CD1c-positive myeloid dendritic cell (primary cell): Measurements from ENCODE around the gene RAD51AP2.
A peak's percentile ranks its signal among the peaks of the same experiment; 100 is the strongest.

Experiments
- DNase-seq: peaks from one replicate; pipeline ENCODE4 v3.0.0-alpha.2; 2016; ENCODE audit errors: extremely low spot score

RAD51AP2 gene

DNA sequence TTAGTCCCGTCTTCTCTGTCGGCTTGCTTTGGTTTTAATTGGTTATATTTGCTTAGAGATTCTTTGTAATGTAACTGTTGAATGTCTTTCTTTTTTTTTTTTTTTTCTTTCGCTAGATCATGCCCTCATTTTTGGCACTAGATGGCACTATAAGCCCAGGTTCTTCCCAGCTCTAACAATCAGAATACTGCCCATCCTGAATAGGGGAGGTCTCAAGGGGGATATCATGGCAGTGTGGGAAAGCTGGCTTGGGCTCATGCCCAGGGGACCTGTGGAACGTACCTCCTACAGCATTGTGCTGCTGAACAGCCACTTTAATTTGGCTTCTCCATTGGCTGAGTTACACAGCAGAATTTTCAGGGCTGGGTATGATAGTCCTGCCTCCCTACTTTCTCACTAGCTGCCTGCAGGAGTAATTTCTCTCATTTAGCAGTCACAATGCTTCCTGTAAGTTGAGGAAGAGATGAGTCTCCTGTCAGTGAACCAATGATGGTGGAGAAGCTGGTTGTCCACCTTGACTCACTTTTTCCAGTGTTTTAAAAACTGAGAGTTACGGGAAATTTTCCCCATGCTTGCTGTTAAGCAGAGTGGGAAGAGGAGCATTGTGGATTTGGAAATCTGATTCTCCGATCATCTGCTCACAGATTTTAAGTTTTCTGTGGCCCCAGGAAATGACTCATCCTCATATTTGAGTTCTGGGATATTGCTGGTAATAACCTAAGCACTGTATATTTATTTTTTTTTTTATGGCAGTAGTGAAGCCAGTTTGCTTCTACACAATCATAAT lies 47.2 kb downstream of the RAD51AP2 start:
- peak; percentile 3 for DNase-seq

DNA sequence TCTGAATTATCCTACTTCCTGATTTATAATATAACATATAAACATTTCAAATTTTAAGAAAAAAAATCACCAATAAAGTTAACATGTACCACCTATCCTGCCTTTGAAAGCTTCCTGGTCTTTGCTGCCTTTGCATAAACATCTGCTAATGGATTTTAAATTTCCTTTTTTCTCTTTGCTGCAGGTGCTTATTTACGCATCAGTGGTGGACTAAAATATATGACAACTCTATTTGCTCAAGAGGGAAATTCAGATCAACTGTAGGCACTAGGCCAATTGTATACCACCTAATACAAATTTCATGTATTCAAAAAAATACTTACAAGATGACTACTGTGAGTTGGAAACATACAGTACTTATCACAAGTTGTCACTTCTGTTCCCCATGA lies 57.2 kb downstream of the RAD51AP2 start:
- DNase-seq = no peak
